WTC11 (cell line): ENCODE measurements around the gene PPP6R1. TPM values are rescaled to one million over a fixed set of nuclear protein-coding genes. Genes with fewer than 3 reads are reported as not detected.

Experiments
- ATAC-seq: fragments of 200-7000 bp; cut with Tn5 transposase; 2 replicates; pipeline ENCODE4 v1.10.0; 2021; ENCODE audit warnings: mild to moderate bottlenecking, moderate library complexity
- CTCF ChIA-PET: fragments of 300-600 bp; sonication (Branson Sonifier 250); formaldehyde crosslinking; loops from one replicate; lab custom pipeline; 2021; ENCODE audit warnings: antibody characterized with exemption; lab: Charles Lee
- POLR2A ChIA-PET: fragments of 350-600 bp; sonication (Branson Sonifier 250); formaldehyde crosslinking; loops from one replicate; lab custom pipeline; 2021; ENCODE audit warnings: antibody characterized with exemption; lab: Charles Lee
- DNase-seq: peaks from one replicate; pipeline ENCODE4 v3.0.0; 2021; ENCODE audit warnings: low spot score
- H3K27ac Mint-ChIP-seq: 2 replicates; pipeline ENCODE4 v1.8.0; 2021; ENCODE audit warnings: mixed read lengths
- H3K27me3 Mint-ChIP-seq: 2 replicates; pipeline ENCODE4 v1.8.0; 2021; ENCODE audit warnings: low read depth, mild to moderate bottlenecking, moderate library complexity, mixed read lengths
- H3K36me3 Mint-ChIP-seq: 2 replicates; pipeline ENCODE4 v1.8.0; 2021; ENCODE audit warnings: mixed read lengths
- H3K4me1 Mint-ChIP-seq: 2 replicates; pipeline ENCODE4 v1.8.0; 2022; ENCODE audit warnings: mixed read lengths
- H3K4me3 Mint-ChIP-seq: 2 replicates; pipeline ENCODE4 v1.8.0; 2021; ENCODE audit warnings: mild to moderate bottlenecking, moderate library complexity, mixed read lengths
- H3K9me3 Mint-ChIP-seq: 2 replicates; pipeline ENCODE4 v1.8.0; 2021; ENCODE audit warnings: mixed read lengths
- ATF3 ChIP-seq: sonication (generic); formaldehyde crosslinking; conservative IDR thresholded peaks from 2 replicates; pipeline ENCODE4 v1.8.1; 2022; ENCODE audit warnings: mild to moderate bottlenecking, missing genetic modification reagents
- CREM ChIP-seq: sonication (generic); formaldehyde crosslinking; IDR thresholded peaks from 2 replicates; pipeline ENCODE4 v1.8.1; 2022; ENCODE audit warnings: mild to moderate bottlenecking, missing genetic modification reagents, moderate library complexity
- E2F1 ChIP-seq: sonication (generic); formaldehyde crosslinking; IDR thresholded peaks from 2 replicates; pipeline ENCODE4 v1.8.0; 2022; ENCODE audit warnings: mild to moderate bottlenecking, missing genetic modification reagents
- EMX1 ChIP-seq: fragments of 250-450 bp; sonication (Bioruptor Pico); IDR thresholded peaks from 2 replicates; pipeline ENCODE4 v1.8.0; 2021; ENCODE audit warnings: mild to moderate bottlenecking
- FOXJ3 ChIP-seq: sonication (generic); formaldehyde crosslinking; IDR thresholded peaks from 2 replicates; pipeline ENCODE4 v1.9.0; 2021; ENCODE audit warnings: missing genetic modification reagents, mild to moderate bottlenecking, borderline replicate concordance
- FOXK1 ChIP-seq: sonication (generic); formaldehyde crosslinking; IDR thresholded peaks from 2 replicates; pipeline ENCODE4 v1.8.0; 2022; ENCODE audit warnings: mild to moderate bottlenecking, moderate library complexity, missing genetic modification reagents
- GRHL2 ChIP-seq: fragments of 250-450 bp; sonication (Bioruptor Pico); IDR thresholded peaks from 2 replicates; pipeline ENCODE4 v1.8.0; 2022; ENCODE audit warnings: mild to moderate bottlenecking, moderate library complexity; ENCODE audit not compliant: insufficient replicate concordance, severe bottlenecking
- IRF1 ChIP-seq: sonication (generic); formaldehyde crosslinking; IDR thresholded peaks from 2 replicates; pipeline ENCODE4 v1.8.0; 2023; ENCODE audit warnings: missing genetic modification reagents
- IRF2 ChIP-seq: sonication (generic); formaldehyde crosslinking; IDR thresholded peaks from 2 replicates; pipeline ENCODE4 v1.8.0; 2022; ENCODE audit warnings: low read depth, missing genetic modification reagents, borderline replicate concordance
- RELA ChIP-seq: sonication (generic); formaldehyde crosslinking; IDR thresholded peaks from 2 replicates; pipeline ENCODE4 v1.8.1; 2022; ENCODE audit warnings: missing genetic modification reagents, mild to moderate bottlenecking, borderline replicate concordance
- TEAD1 ChIP-seq: sonication (generic); formaldehyde crosslinking; IDR thresholded peaks from 2 replicates; pipeline ENCODE4 v1.8.0; 2022; ENCODE audit warnings: mild to moderate bottlenecking, missing genetic modification reagents
- ZNF416 ChIP-seq: fragments of 250-450 bp; sonication (Bioruptor Pico); IDR thresholded peaks from 2 replicates; pipeline ENCODE4 v1.9.0; 2021; ENCODE audit warnings: mild to moderate bottlenecking, inconsistent platforms
- ZSCAN18 ChIP-seq: fragments of 250-450 bp; sonication (Bioruptor Pico); IDR thresholded peaks from 2 replicates; pipeline ENCODE4 v2.1.2; 2022; ENCODE audit warnings: mild to moderate bottlenecking, moderate library complexity
- total RNA-seq: library from RNA; stranded (reverse); gene quantifications from 3 replicates; pipeline ENCODE4 v1.2.3, GENCODE V29; 2021
- TF ChIP-seq, protein P1 (sequence below): sonication (generic); formaldehyde crosslinking; IDR thresholded peaks from 2 replicates; pipeline ENCODE4 v1.8.1; 2022; ENCODE audit warnings: missing genetic modification reagents, borderline replicate concordance
- TF ChIP-seq, protein P2 (sequence below): sonication (generic); formaldehyde crosslinking; IDR thresholded peaks from 2 replicates; pipeline ENCODE4 v1.8.1; 2022; ENCODE audit warnings: low read depth, mild to moderate bottlenecking, moderate library complexity, missing genetic modification reagents, borderline replicate concordance
- TF ChIP-seq, protein P3 (sequence below): sonication (generic); formaldehyde crosslinking; IDR thresholded peaks from 2 replicates; pipeline ENCODE4 v1.8.0; 2022; ENCODE audit warnings: missing genetic modification reagents
- TF ChIP-seq, protein P4 (sequence below): fragments of 250-450 bp; sonication (Bioruptor Pico); IDR thresholded peaks from 2 replicates; pipeline ENCODE4 v1.9.0; 2021; ENCODE audit warnings: moderate library complexity, mild to moderate bottlenecking, inconsistent platforms, borderline replicate concordance
- TF ChIP-seq, protein P5 (sequence below): sonication (generic); formaldehyde crosslinking; IDR thresholded peaks from 2 replicates; pipeline ENCODE4 v1.8.1; 2023; ENCODE audit warnings: mild to moderate bottlenecking, missing genetic modification reagents, moderate library complexity
- TF ChIP-seq, protein P6 (sequence below): fragments of 250-450 bp; sonication (Bioruptor Pico); IDR thresholded peaks from 2 replicates; pipeline ENCODE4 v1.9.0; 2021; ENCODE audit warnings: mild to moderate bottlenecking, borderline replicate concordance

The PPP6R1 gene
- total RNA-seq, 1 experiment from 2014 or later: 91.8 TPM

GRCh38 chr19:55220525-55220924 is 38.3 kb downstream of the PPP6R1 start:
- Mint-ChIP-seq H3K4me1 (peaks cover 5% of the 10 kb centered on the region), H3K27me3 (peaks cover 10% of the 10 kb centered on the region), H3K36me3 (peaks cover 3% of the 10 kb centered on the region; the same call in 1 of the 2 replicates), H3K27ac (no peak overlapping the region), H3K9me3 (peaks cover 20% of the 10 kb centered on the region), H3K4me3 (no peak overlapping the region)
- ChIA-PET POLR2A (no interaction called here), CTCF (no interaction called here)
- peak; percentile 77 for DNase-seq
- no peak for ATAC-seq
- TF ChIP-seq, protein P1, sequence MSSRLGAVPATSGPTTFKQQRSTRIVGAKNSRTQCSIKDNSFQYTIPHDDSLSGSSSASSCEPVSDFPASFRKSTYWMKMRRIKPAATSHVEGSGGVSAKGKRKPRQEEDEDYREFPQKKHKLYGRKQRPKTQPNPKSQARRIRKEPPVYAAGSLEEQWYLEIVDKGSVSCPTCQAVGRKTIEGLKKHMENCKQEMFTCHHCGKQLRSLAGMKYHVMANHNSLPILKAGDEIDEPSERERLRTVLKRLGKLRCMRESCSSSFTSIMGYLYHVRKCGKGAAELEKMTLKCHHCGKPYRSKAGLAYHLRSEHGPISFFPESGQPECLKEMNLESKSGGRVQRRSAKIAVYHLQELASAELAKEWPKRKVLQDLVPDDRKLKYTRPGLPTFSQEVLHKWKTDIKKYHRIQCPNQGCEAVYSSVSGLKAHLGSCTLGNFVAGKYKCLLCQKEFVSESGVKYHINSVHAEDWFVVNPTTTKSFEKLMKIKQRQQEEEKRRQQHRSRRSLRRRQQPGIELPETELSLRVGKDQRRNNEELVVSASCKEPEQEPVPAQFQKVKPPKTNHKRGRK: no peak
- TF ChIP-seq RELA (no peak), IRF1 (CRISPR knock-in tag) (no peak), ZSCAN18 (CRISPR knock-in tag) (no peak), CREM (CRISPR knock-in tag) (no peak), ZNF416 (CRISPR knock-in tag) (no peak), EMX1 (no peak), IRF2 (no peak), FOXK1 (CRISPR knock-in tag) (0 out of 2 replicates have a peak, but pooled peaks have one; percentile 36), ATF3 (CRISPR knock-in tag) (no peak), GRHL2 (no peak), TEAD1 (CRISPR knock-in tag) (0 out of 2 replicates have a peak, but pooled peaks have one; percentile 47), E2F1 (CRISPR knock-in tag) (no peak; the same call in 1 of the 2 replicates), FOXJ3 (no peak)
- TF ChIP-seq, protein P2, sequence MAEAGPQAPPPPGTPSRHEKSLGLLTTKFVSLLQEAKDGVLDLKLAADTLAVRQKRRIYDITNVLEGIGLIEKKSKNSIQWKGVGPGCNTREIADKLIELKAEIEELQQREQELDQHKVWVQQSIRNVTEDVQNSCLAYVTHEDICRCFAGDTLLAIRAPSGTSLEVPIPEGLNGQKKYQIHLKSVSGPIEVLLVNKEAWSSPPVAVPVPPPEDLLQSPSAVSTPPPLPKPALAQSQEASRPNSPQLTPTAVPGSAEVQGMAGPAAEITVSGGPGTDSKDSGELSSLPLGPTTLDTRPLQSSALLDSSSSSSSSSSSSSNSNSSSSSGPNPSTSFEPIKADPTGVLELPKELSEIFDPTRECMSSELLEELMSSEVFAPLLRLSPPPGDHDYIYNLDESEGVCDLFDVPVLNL (CRISPR knock-in tag): no peak
- TF ChIP-seq, protein P3, sequence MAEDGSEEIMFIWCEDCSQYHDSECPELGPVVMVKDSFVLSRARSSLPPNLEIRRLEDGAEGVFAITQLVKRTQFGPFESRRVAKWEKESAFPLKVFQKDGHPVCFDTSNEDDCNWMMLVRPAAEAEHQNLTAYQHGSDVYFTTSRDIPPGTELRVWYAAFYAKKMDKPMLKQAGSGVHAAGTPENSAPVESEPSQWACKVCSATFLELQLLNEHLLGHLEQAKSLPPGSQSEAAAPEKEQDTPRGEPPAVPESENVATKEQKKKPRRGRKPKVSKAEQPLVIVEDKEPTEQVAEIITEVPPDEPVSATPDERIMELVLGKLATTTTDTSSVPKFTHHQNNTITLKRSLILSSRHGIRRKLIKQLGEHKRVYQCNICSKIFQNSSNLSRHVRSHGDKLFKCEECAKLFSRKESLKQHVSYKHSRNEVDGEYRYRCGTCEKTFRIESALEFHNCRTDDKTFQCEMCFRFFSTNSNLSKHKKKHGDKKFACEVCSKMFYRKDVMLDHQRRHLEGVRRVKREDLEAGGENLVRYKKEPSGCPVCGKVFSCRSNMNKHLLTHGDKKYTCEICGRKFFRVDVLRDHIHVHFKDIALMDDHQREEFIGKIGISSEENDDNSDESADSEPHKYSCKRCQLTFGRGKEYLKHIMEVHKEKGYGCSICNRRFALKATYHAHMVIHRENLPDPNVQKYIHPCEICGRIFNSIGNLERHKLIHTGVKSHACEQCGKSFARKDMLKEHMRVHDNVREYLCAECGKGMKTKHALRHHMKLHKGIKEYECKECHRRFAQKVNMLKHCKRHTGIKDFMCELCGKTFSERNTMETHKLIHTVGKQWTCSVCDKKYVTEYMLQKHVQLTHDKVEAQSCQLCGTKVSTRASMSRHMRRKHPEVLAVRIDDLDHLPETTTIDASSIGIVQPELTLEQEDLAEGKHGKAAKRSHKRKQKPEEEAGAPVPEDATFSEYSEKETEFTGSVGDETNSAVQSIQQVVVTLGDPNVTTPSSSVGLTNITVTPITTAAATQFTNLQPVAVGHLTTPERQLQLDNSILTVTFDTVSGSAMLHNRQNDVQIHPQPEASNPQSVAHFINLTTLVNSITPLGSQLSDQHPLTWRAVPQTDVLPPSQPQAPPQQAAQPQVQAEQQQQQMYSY (CRISPR knock-in tag): no peak
- TF ChIP-seq, protein P4, sequence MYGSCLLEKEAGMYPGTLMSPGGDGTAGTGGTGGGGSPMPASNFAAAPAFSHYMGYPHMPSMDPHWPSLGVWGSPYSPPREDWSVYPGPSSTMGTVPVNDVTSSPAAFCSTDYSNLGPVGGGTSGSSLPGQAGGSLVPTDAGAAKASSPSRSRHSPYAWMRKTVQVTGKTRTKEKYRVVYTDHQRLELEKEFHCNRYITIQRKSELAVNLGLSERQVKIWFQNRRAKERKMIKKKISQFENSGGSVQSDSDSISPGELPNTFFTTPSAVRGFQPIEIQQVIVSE (CRISPR knock-in tag): no peak
- TF ChIP-seq, protein P5, sequence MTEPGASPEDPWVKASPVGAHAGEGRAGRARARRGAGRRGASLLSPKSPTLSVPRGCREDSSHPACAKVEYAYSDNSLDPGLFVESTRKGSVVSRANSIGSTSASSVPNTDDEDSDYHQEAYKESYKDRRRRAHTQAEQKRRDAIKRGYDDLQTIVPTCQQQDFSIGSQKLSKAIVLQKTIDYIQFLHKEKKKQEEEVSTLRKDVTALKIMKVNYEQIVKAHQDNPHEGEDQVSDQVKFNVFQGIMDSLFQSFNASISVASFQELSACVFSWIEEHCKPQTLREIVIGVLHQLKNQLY (CRISPR knock-in tag): no peak
- TF ChIP-seq, protein P6, sequence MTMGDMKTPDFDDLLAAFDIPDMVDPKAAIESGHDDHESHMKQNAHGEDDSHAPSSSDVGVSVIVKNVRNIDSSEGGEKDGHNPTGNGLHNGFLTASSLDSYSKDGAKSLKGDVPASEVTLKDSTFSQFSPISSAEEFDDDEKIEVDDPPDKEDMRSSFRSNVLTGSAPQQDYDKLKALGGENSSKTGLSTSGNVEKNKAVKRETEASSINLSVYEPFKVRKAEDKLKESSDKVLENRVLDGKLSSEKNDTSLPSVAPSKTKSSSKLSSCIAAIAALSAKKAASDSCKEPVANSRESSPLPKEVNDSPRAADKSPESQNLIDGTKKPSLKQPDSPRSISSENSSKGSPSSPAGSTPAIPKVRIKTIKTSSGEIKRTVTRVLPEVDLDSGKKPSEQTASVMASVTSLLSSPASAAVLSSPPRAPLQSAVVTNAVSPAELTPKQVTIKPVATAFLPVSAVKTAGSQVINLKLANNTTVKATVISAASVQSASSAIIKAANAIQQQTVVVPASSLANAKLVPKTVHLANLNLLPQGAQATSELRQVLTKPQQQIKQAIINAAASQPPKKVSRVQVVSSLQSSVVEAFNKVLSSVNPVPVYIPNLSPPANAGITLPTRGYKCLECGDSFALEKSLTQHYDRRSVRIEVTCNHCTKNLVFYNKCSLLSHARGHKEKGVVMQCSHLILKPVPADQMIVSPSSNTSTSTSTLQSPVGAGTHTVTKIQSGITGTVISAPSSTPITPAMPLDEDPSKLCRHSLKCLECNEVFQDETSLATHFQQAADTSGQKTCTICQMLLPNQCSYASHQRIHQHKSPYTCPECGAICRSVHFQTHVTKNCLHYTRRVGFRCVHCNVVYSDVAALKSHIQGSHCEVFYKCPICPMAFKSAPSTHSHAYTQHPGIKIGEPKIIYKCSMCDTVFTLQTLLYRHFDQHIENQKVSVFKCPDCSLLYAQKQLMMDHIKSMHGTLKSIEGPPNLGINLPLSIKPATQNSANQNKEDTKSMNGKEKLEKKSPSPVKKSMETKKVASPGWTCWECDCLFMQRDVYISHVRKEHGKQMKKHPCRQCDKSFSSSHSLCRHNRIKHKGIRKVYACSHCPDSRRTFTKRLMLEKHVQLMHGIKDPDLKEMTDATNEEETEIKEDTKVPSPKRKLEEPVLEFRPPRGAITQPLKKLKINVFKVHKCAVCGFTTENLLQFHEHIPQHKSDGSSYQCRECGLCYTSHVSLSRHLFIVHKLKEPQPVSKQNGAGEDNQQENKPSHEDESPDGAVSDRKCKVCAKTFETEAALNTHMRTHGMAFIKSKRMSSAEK (CRISPR knock-in tag): no peak
